Omental fat pad (tissue), 4 donors: ENCODE data around the gene NUBP1. TPM values are rescaled to one million over a fixed set of nuclear protein-coding genes. Genes with fewer than 3 reads are reported as not detected.

ENCODE experiments used
- ATAC-seq: fragments of 150-250 bp; one replicate; pipeline ENCODE4 v1.9.1; 2016; ENCODE audit warnings: mild to moderate bottlenecking, moderate library complexity; ENCODE audit not compliant: low FRiP score
- DNase-seq: peaks from one replicate; pipeline ENCODE4 v3.0.0-alpha.2; 2019; ENCODE audit warnings: low spot score
- total RNA-seq, 4 donors: library from RNA; depleted of rRNA; stranded (reverse); fragments of >200 nt; gene quantifications; one replicate each; pipeline ENCODE4 v1.1.0, GENCODE V29; 2016
- TF ChIP-seq, protein P1 (sequence below), 3 donors: fragments of 450-650 bp; IDR thresholded peaks; one replicate each; pipeline ENCODE4 v1.5.1; 2016 to 2017; ENCODE audit warnings: antibody characterized with exemption in 3 of 3, mild to moderate bottlenecking in 3 of 3, moderate library complexity in 2 of 3

NUBP1 gene
- total RNA-seq, 4 donors from 2014 or later, result 22.0 to 31.7 (median 22.4) TPM

DNA sequence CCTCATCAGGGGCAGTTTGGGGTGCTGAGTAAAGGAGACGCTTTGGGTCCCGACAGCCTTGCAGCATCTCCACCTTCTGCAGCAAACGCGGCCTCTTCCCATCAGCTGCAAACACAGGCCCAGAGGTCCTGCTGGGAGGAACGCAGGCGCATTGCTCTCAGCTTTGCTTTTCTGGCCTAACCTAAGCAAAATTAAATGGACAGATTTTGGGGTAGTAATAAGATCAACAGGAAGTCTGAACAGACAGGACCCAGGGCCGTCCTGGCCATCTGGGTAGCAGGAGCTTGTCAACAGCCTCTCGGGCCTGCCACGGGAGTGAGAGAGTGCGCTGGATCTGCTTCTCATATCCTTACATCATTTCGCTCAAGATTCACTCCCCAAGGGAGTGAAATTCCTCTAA lies 7.2 kb downstream of the NUBP1 start:
- TF ChIP-seq, protein P1, sequence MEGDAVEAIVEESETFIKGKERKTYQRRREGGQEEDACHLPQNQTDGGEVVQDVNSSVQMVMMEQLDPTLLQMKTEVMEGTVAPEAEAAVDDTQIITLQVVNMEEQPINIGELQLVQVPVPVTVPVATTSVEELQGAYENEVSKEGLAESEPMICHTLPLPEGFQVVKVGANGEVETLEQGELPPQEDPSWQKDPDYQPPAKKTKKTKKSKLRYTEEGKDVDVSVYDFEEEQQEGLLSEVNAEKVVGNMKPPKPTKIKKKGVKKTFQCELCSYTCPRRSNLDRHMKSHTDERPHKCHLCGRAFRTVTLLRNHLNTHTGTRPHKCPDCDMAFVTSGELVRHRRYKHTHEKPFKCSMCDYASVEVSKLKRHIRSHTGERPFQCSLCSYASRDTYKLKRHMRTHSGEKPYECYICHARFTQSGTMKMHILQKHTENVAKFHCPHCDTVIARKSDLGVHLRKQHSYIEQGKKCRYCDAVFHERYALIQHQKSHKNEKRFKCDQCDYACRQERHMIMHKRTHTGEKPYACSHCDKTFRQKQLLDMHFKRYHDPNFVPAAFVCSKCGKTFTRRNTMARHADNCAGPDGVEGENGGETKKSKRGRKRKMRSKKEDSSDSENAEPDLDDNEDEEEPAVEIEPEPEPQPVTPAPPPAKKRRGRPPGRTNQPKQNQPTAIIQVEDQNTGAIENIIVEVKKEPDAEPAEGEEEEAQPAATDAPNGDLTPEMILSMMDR (IDR thresholded peaks at IDR 0.05), result no peak
- DNase-seq, result no peak
- ATAC-seq, result no peak

GRCh38 chr16:10751291-10751697 lies 7.7 kb downstream of the NUBP1 start:
- TF ChIP-seq, protein P1 (IDR thresholded peaks at IDR 0.05), result no peak
- ATAC-seq (no peak), DNase-seq (no peak)

DNA sequence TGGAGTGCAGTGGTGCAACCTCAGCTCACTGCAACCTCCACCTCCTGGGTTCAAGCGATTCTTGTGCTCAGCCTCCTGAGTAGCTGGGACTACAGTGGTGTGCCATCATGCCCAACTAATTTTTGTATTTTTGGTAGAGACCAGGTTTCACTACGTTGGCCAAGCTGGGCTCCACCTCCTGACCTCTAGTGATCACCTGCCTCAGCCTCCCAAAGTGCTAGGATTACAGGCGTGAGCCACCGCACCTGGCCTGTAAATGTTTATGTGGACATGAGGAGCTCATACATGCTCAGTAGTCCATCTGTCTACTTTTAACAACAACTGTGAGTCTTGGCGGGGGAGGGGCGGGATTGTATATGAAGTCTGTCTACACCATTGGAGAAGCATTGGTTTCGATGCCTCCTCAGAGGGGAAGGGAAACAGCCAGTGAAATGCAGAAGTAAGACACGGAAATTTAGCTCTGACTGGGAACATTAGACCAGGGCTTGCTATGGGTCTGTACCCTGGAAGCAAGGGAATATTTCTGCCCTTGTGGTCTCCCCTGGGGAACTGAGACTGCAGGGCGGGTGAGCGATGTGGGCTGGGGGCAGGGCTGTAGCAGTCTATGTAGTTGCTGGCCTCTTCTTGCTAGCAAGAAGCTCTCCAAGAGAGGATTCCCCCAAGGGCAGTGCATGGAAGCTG lies 9.3 kb downstream of the NUBP1 start:
- DNase-seq (peak; percentile 37), ATAC-seq (no peak)
- TF ChIP-seq, protein P1 (IDR thresholded peaks at IDR 0.05), result no peak

DNA sequence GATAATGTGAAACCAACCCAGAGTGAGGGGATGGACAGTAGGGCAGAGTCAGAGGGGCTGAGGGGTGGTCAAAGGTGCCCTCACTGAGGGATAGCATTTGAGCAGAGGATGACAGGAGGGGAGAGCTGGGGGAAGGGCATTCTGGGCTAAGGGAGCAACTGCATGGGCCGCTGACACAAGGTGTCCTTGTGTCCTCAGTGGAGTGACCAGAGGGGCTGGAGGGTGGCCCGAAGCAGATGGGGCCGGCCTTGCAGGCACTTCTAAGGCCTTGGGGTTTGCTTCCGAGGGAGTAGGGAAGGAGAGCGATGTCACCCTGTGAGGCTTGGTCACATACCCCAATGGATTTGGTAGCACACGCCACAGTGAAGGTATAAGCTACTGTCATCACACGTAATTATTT lies 10.0 kb downstream of the NUBP1 start:
- ATAC-seq (no peak), DNase-seq (no peak)
- TF ChIP-seq, protein P1 (IDR thresholded peaks at IDR 0.05), result no peak

GRCh38 chr16:10754941-10755340 lies 11.3 kb downstream of the NUBP1 start:
- ATAC-seq (no peak), DNase-seq (no peak)
- TF ChIP-seq, protein P1 (IDR thresholded peaks at IDR 0.05), result no peak

GRCh38 chr16:10756574-10756973 lies 12.9 kb downstream of the NUBP1 start:
- ATAC-seq (no peak), DNase-seq (no peak)
- TF ChIP-seq, protein P1 (IDR thresholded peaks at IDR 0.05), result no peak

DNA sequence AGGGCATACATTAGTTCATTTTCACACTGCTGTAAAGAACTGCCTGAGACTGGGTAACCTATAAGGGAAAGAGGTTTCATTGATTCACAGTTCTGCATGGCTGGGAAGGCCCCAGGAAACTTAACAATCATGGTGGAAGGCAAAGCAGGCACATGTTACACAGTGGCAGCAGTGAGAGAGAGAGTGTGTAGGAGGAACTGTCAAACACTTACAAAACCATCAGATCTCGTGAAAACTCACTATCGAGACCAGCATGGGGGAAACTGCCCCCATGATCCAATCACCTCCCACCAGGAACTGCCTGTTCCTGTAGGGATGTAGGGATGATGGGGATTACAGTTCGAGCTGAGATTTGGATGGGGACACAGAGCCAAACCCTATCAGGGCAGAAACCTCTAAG lies 17.2 kb downstream of the NUBP1 start:
- TF ChIP-seq, protein P1 (IDR thresholded peaks at IDR 0.05), result no peak
- no peak for ATAC-seq

More for the DNA sequence above, 17.2 kb downstream of the NUBP1 start:
- DNase-seq, result no peak
